Measurements from ENCODE around the gene EML3. TPM values are rescaled to one million over a fixed set of nuclear protein-coding genes. Genes with fewer than 3 reads are reported as not detected.
A peak's percentile ranks its signal among the peaks of the same experiment; 100 is the strongest.

EML3 gene
- total RNA-seq, 2 donors from 2014 or later: 122 to 205 TPM

- Mint-ChIP-seq H3K36me3 (no peaks in the 10 kb centered on the region), H3K27me3 (no peaks in the 10 kb centered on the region), H3K4me1 (ENCODE audit: low read depth in 2 of 2) (peaks cover 66 to 71% of the 10 kb centered on the region in 2 donors), H3K9me3 (no peaks in the 10 kb centered on the region), H3K4me3 (peak overlapping the region; percentile 83), H3K27ac (peak overlapping the region; percentile 85 to 90)
- DNase-seq (ENCODE audit: low spot score): no peak
- no peak for ATAC-seq
Observed at GRCh38 chr11:62553839-62554361, 58.7 kb downstream of the EML3 start.

DNA sequence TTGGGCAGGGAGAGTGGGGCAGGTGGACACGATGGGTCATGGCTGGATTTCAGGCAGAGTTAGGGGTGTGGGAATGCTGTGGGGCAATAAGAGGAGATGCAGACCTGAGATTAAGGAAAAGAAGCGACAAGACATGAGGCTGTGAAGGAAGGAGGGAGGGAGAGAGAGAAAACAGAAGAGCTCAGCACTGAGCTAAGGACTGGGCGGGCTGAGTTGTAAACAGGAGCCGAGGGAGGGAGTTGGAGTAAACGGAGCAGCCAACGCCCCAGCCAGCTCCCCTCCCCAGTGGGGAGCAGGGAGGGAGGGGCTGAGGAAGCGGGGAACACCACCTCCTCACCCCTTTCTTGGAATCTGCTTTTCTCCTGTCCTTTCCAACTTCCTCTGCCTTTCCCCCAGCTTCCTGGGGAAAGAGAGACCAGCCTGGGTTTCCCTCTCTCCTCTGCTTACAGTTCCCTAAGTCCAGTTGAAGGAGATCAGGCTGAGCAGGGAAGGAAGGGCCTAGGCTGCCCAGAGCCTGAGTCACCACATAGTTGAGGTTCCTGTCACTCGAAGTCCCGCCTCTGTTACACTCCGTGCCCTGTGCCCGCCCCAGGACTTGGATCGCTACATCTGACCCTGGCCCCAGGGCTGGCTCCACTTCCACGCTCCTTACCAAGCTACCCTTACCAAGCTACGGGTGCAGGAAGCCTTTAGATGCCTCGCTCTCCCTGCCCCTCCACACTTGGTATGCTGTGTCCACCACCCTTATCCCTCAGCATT lies 59.3 kb downstream of the EML3 start:
- H3K36me3 Mint-ChIP-seq: no peaks in the 10 kb centered on the region
- H3K27me3 Mint-ChIP-seq: no peaks in the 10 kb centered on the region
- peak overlapping the region; percentile 85 to 90 for H3K27ac Mint-ChIP-seq
- peaks cover 66 to 71% of the 10 kb centered on the region in 2 donors for H3K4me1 Mint-ChIP-seq (ENCODE audit: low read depth in 2 of 2)
- peak in 1 of 2 donors; percentile 31 for ATAC-seq
- DNase-seq (ENCODE audit: low spot score): no peak
- H3K9me3 Mint-ChIP-seq: no peaks in the 10 kb centered on the region
- peak overlapping the region; percentile 83 for H3K4me3 Mint-ChIP-seq

GRCh38 chr11:62552485-62553079 lies 60.0 kb downstream of the EML3 start:
- H3K4me1 Mint-ChIP-seq (ENCODE audit: low read depth in 2 of 2): peaks cover 64 to 77% of the 10 kb centered on the region in 2 donors
- no peaks in the 10 kb centered on the region for H3K9me3 Mint-ChIP-seq
- no peaks in the 10 kb centered on the region for H3K36me3 Mint-ChIP-seq
- peak overlapping the region; percentile 85 to 90 for H3K27ac Mint-ChIP-seq
- DNase-seq (ENCODE audit: low spot score): no peak
- H3K27me3 Mint-ChIP-seq: no peaks in the 10 kb centered on the region
- ATAC-seq: no peak
- peak overlapping the region; percentile 83 for H3K4me3 Mint-ChIP-seq

Other genes with a start within 250 kb of the EML3 start
- gene SCGB1A1, start 193.7 kb downstream of the EML3 start, total RNA-seq: not detected
- 10 to 100 TPM; 49.2 to 60.0 TPM for gene AHNAK, start 66.0 kb downstream of the EML3 start, total RNA-seq
- 1,000 to 10,000 TPM in 1 of 2 donors, 100 to 1,000 TPM in 1; 898 to 1,016 TPM for gene EEF1G, start 38.9 kb downstream of the EML3 start, total RNA-seq
- gene TUT1, start 21.3 kb downstream of the EML3 start, total RNA-seq: 10 to 100 TPM; 24.1 to 35.7 TPM
- gene MTA2, start 10.9 kb downstream of the EML3 start, total RNA-seq: 100 to 1,000 TPM; 234 to 259 TPM
- 1 to 10 TPM; 4.5 to 4.6 TPM for gene ROM1, start 482 bp upstream of the EML3 start, total RNA-seq
- 10 to 100 TPM; 72.8 to 98.7 TPM for gene B3GAT3, start 9.2 kb upstream of the EML3 start, total RNA-seq
- 100 to 1,000 TPM; 269 to 297 TPM for gene GANAB, start 33.8 kb upstream of the EML3 start, total RNA-seq
- 10 to 100 TPM; 33.2 to 42.3 TPM for gene INTS5, start 40.5 kb upstream of the EML3 start, total RNA-seq
- 100 to 1,000 TPM; 131 to 149 TPM for gene C11orf98, start 52.4 kb upstream of the EML3 start, total RNA-seq
- gene CSKMT, start 52.5 kb upstream of the EML3 start, total RNA-seq: 100 to 1,000 TPM in 1 of 2 donors, 10 to 100 TPM in 1; 30.0 to 121 TPM
- 1 to 10 TPM; 6.1 to 8.8 TPM for gene UQCC3, start 58.9 kb upstream of the EML3 start, total RNA-seq
- 10 to 100 TPM; 20.9 to 33.7 TPM for gene LBHD1, start 59.5 kb upstream of the EML3 start, total RNA-seq
- gene UBXN1, start 66.3 kb upstream of the EML3 start, total RNA-seq: 100 to 1,000 TPM in 1 of 2 donors, 10 to 100 TPM in 1; 91.1 to 124 TPM
- under 1 TPM; 0.36 to 0.52 TPM for gene LRRN4CL, start 76.8 kb upstream of the EML3 start, total RNA-seq
- 10 to 100 TPM; 18.7 to 38.3 TPM for gene BSCL2, start 94.6 kb upstream of the EML3 start, total RNA-seq
- not detected for gene GNG3, start 94.9 kb upstream of the EML3 start, total RNA-seq
- gene HNRNPUL2, start 114.7 kb upstream of the EML3 start, total RNA-seq: 10 to 100 TPM; 54.6 to 55.5 TPM
- 10 to 100 TPM; 36.8 to 39.4 TPM for gene TTC9C, start 115.7 kb upstream of the EML3 start, total RNA-seq
- gene ZBTB3, start 141.4 kb upstream of the EML3 start, total RNA-seq: 1 to 10 TPM; 6.5 to 8.1 TPM
- gene POLR2G, start 148.8 kb upstream of the EML3 start, total RNA-seq: 100 to 1,000 TPM in 1 of 2 donors, 10 to 100 TPM in 1; 93.3 to 127 TPM
- 10 to 100 TPM; 13.9 to 34.1 TPM for gene TAF6L, start 158.6 kb upstream of the EML3 start, total RNA-seq
- gene TMEM179B, start 174.6 kb upstream of the EML3 start, total RNA-seq: 10 to 100 TPM; 30.5 to 31.1 TPM
- gene TMEM223, start 179.2 kb upstream of the EML3 start, total RNA-seq: 10 to 100 TPM; 13.0 to 20.1 TPM
- gene NXF1, start 192.7 kb upstream of the EML3 start, total RNA-seq: 100 to 1,000 TPM; 108 to 145 TPM
- gene STX5, start 219.3 kb upstream of the EML3 start, total RNA-seq: 10 to 100 TPM; 32.0 to 53.4 TPM
- 1 to 10 TPM in 1 of 2 donors, not detected in 1; 1.0 TPM for gene TEX54, start 220.1 kb upstream of the EML3 start, total RNA-seq
- 100 to 1,000 TPM in 1 of 2 donors, 10 to 100 TPM in 1; 90.4 to 136 TPM for gene WDR74, start 226.8 kb upstream of the EML3 start, total RNA-seq

Data from natural killer cell treated with Interleukin-12 subunit alpha and Interleukin-12 subunit beta and Interleukin-15 and Interleukin-18, amount 100 ng/mL, for 72 hours (primary cell).